Activated naive CD4-positive, alpha-beta T cell treated with anti-CD3 and anti-CD28 coated beads, Interleukin-2, amount 50 U/mL, for 72 hours (primary cell): ENCODE results near the gene LAIR2. TPM values are rescaled to one million over a fixed set of nuclear protein-coding genes. Genes with fewer than 3 reads are reported as not detected.

Experiments used
- ATAC-seq, 2 donors: fragments of 150-1000 bp; cut with Tn5 transposase; 2 replicates each; pipeline ENCODE4 v1.10.0; 2021; ENCODE audit warnings: mild to moderate bottlenecking in 2 of 2, moderate library complexity in 2 of 2
- DNase-seq, 2 donors: peaks; one replicate each; pipeline ENCODE4 v3.0.0; 2021 to 2022; ENCODE audit warnings: low spot score in 2 of 2
- H3K27ac Mint-ChIP-seq, 2 donors: one replicate each; pipeline ENCODE4 v1.8.0; 2022; ENCODE audit warnings: mild to moderate bottlenecking in 2 of 2, mixed read lengths in 2 of 2
- H3K36me3 Mint-ChIP-seq, 2 donors: one replicate each; pipeline ENCODE4 v1.8.0; 2022; ENCODE audit warnings: mixed read lengths in 2 of 2
- H3K9me3 Mint-ChIP-seq, 2 donors: one replicate each; pipeline ENCODE4 v1.8.0; 2022; ENCODE audit warnings: mixed read lengths in 2 of 2
- total RNA-seq, 2 donors: library from RNA; stranded (reverse); gene quantifications; one replicate each; pipeline ENCODE4 v1.2.3, GENCODE V29; 2022

LAIR2 gene, protein sequence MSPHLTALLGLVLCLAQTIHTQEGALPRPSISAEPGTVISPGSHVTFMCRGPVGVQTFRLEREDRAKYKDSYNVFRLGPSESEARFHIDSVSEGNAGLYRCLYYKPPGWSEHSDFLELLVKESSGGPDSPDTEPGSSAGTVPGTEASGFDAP
- 1 to 10 TPM; 1.7 to 8.4 TPM for total RNA-seq

DNA sequence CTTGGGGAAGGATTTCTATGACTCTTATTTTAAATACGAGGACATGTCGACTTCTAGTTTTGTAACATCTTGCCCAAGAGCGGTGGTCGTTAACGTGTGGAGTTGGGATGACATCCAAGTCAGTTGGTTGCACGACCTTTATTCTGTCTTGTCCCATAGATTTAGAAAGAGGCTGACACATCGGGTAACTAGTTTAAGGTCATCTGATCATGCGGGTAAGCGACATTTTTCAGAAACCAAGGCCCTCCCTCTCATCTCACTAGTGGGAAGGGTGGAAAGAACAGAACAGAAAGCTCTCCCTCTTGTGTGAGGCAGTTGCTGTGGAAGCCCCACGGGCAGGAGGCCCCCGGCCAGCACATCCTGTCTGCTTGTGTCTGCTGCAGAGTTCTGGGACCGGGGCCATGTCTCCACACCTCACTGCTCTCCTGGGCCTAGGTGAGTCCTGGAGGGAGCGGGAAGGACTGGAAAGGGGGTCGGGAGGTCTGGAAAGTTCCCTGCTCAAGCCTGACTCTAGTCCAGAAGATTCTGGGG, at the start of gene LAIR2:
LAIR2 (plus strand) TSS at position 314 of the 531 bp plus-strand sequence; CDS start at position 402, 88 bp downstream.
- ATAC-seq (peak; percentile 58 to 71), DNase-seq (peak in 1 of 2 donors; percentile 52)
- Mint-ChIP-seq H3K36me3 (peaks cover 0 to 4% of the 10 kb centered on the region in 2 donors), H3K9me3 (no peaks in the 10 kb centered on the region), H3K27ac (peak within 1 kb of the TSS in 1 of 2 donors; percentile 57)

DNA sequence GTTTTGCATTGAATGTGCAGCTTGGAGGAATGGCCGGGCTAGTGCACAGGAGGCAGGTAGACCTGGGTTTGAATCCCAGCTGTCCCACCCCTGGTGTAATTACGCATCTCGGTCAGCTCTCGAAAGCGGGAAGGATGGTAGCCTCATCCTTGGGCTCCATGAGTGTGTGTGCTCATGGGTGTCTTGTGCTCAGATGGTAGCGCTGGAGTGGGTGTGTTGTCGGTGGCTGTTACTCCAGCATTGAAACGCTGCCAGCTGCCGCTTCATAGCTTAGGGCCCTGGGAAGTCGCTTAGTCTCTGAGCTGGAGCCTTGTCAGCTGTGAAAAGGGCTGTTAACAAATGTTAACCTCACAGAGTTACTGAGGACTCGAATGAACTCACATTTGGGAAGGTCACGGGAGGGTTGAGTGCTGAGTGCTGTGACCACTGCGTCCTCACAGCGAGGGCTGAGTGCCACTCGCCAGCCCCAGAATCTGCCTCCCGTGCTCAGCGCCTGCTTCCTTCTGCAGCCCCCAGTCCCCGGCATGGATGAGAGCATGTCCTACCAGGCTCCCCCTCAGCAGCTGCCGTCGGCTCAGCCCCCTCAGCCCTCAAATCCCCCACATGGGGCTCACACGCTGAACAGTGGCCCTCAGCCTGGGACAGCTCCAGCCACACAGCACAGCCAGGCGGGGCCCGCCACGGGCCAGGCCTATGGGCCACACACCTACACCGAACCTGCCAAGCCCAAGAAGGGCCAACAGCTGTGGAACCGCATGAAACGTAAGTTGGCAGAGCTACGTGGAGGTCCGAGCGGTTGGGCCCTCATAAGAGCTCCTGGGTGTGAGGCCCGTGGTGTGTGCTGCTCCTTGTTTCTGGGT, 48.5 kb upstream of the LAIR2 start:
- no peak overlapping the region for H3K27ac Mint-ChIP-seq

DNA sequence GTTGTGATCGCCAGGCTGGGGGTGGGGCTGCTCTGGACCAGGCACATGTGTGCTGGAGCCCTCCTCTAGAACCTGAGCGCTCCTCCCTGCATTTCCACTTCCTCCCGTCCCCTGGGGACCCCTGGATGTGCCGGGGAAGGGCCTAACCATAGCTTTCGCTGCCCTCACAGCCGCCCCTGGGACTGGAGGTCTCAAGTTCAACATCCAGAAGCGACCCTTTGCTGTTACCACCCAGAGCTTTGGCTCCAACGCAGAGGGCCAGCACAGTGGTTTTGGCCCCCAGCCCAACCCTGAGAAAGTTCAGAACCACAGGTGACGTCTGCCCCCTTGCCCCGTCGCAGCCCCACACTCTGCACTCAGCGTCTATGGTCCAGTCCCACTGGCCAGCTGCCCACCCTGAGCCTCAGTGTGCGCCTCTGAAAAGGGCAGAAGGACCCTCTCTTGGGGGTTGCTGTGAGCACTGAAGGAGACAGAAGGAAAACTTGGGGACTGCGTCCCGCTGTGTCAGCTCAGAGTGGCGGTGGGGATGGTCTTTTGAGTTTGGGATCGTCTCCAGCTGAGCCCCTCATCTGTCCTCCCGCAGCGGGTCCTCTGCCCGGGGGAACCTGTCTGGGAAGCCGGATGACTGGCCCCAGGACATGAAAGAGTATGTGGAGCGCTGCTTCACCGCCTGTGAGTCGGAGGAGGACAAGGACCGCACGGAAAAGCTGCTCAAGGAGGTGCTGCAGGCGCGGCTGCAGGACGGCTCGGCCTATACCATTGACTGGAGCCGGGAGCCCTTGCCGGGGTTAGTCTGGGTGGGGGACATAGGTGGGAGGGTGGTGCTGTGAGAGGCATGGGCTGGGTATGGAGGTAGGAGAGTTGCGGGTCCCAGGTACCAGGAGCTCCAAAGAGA, 47.6 kb upstream of the LAIR2 start:
- Mint-ChIP-seq H3K27ac (peak overlapping the region in 1 of 2 donors; percentile 77), H3K36me3 (peaks cover 34 to 40% of the 10 kb centered on the region in 2 donors), H3K9me3 (no peaks in the 10 kb centered on the region)
- no peak for DNase-seq
- no peak for ATAC-seq

More for the DNA sequence above, 48.5 kb upstream of the LAIR2 start:
- ATAC-seq: no peak
- DNase-seq: no peak
- Mint-ChIP-seq H3K36me3 (peaks cover 36 to 38% of the 10 kb centered on the region in 2 donors), H3K9me3 (no peaks in the 10 kb centered on the region)

DNA sequence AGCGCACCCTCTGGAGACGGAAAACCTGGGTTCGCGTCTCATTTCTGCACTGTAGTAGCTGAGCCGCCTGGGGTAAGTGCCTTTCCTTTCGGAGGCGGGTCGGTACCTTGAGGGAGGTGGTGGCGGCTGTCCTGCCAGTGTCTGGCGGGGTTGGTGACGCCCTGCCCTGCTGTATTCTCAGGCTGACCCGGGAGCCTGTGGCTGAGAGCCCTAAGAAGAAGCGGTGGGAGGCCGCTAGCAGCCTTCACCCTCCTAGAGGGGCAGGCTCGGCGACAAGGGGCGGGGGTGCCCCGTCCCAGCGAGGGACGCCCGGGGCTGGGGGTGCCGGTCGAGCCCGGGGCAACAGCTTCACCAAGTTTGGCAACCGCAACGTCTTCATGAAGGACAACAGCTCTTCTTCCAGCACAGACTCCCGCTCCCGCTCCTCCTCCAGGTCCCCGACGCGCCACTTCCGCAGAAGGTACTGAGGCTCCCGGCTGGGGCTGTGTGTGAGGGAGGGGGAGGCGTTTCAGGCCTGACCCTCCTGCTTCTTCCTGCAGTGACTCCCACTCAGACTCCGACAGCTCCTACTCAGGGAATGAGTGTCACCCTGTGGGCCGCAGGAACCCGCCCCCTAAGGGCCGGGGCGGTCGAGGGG, 46.7 kb upstream of the LAIR2 start:
- DNase-seq: no peak
- H3K27ac Mint-ChIP-seq: peak overlapping the region in 1 of 2 donors; percentile 77
- H3K9me3 Mint-ChIP-seq: no peaks in the 10 kb centered on the region
- H3K36me3 Mint-ChIP-seq: peaks cover 25 to 31% of the 10 kb centered on the region in 2 donors
- ATAC-seq: no peak

GRCh38 chr19:54456423-54457373, 45.9 kb upstream of the LAIR2 start:
- Mint-ChIP-seq H3K9me3 (no peaks in the 10 kb centered on the region), H3K27ac (no peak overlapping the region), H3K36me3 (peaks cover 18 to 27% of the 10 kb centered on the region in 2 donors)
- ATAC-seq (no peak), DNase-seq (no peak)

DNA sequence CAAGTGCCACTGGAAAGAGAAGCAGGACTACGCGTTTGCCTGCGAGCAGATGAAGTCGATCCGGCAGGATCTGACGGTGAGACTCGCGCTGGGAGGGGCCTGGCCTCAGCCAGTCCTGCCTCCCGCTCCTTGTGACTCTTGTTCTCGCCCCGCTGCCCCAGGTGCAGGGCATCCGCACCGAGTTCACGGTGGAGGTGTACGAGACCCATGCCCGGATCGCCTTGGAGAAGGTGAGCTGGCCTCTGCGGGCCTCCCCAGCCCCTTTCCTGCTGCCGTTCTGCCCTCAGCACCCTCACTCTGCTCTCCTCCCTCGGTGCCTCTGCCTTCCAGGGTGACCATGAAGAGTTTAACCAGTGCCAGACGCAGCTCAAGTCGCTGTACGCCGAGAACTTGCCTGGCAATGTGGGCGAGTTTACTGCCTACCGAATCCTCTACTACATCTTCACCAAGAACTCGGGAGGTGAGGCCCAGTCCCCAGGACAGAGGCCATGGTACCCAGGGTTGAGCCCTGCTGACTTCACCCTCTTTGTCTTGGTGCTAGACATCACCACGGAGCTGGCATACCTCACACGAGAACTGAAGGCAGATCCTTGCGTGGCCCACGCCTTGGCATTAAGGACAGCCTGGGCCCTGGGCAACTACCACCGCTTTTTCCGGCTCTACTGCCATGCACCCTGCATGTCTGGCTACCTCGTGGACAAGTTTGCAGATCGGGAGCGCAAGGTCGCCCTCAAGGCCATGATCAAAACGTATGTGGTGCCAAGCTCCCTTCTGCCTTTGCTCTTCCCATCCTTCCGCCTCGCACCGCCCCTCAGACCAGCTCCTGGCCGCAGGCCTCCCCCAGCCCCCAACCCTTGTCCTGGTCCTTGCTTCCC, 44.6 kb upstream of the LAIR2 start:
- Mint-ChIP-seq H3K9me3 (no peaks in the 10 kb centered on the region), H3K27ac (peak overlapping the region; percentile 33 to 63), H3K36me3 (peaks cover 10 to 32% of the 10 kb centered on the region in 2 donors)
- ATAC-seq (no peak), DNase-seq (no peak)

GRCh38 chr19:54458648-54459281, 43.9 kb upstream of the LAIR2 start:
- DNase-seq (no peak), ATAC-seq (no peak)
- Mint-ChIP-seq H3K9me3 (no peaks in the 10 kb centered on the region), H3K27ac (peak overlapping the region; percentile 55 to 63), H3K36me3 (peaks cover 5 to 32% of the 10 kb centered on the region in 2 donors)

- no peak for ATAC-seq
- Mint-ChIP-seq H3K9me3 (no peaks in the 10 kb centered on the region), H3K36me3 (peaks cover 5 to 33% of the 10 kb centered on the region in 2 donors), H3K27ac (peak overlapping the region; percentile 63 to 66)
- DNase-seq: no peak
These were observed 43.1 kb upstream of the LAIR2 start for GRCh38 chr19:54459282-54460229.

DNA sequence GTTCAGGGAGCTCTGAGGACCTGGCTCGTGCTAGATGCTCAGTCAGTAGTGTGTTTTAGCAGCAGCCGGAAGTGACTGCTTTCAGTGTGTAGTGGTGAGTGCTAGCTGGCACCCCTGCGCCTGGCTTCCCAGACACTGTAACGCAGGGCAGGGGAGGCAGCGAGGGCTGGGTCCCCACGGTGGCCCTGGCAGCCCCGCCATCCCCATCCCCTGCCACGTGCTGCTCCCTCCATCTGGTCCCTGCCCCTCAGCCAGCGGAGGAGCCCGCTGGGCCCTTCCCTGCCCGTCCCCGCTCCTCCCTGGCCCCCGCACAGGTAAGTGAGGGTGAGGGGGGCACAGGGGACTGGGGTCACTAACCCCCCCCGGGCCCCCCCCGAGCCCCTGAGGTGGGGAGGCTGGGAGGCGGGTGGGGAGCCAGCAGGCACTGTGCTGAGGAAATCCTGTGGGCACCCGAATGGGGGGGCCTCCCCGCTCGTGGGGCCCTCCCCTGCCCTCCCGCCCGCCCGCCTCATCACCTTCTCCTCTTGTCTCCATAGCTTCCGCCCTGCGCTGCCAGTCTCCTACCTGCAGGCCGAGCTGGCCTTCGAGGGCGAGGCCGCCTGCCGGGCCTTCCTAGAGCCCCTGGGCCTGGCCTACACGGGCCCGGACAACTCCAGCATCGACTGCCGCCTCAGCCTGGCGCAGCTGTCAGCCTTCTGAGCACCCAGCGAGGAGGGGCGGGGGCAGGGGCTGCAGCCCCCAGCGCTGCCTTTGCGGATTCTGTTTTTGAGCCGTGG, 42.2 kb upstream of the LAIR2 start:
- no peak overlapping the region for H3K27ac Mint-ChIP-seq

DNA sequence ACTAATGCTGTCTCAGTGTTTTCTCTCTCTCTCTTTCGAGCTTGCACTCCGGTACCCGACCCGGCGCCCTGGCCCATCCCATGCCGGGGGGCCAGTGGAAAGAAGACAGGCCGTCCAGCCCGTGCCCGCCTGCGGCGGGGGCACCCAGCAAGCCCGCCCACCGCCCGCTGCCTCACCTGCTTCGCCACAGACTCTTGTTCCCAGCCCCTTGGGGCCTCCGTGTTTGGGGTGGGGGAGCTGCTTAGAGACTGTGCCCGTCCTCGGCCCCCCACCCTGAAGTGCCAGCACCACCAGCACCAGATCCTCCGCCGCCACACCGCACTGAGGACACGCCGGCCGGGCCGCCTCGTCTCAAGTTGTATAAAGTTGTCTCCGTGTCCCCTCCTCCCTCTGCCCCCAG, 41.4 kb upstream of the LAIR2 start:
- Mint-ChIP-seq H3K9me3 (no peaks in the 10 kb centered on the region), H3K27ac (peak overlapping the region; percentile 22 to 81), H3K36me3 (peaks cover 4 to 35% of the 10 kb centered on the region in 2 donors)
- DNase-seq (no peak), ATAC-seq (no peak)

More for the DNA sequence above, 42.2 kb upstream of the LAIR2 start:
- Mint-ChIP-seq H3K9me3 (no peaks in the 10 kb centered on the region), H3K36me3 (peaks cover 0 to 37% of the 10 kb centered on the region in 2 donors)
- DNase-seq: no peak
- ATAC-seq: no peak

GRCh38 chr19:54461613-54462012, 41.0 kb upstream of the LAIR2 start:
- no peak for ATAC-seq
- Mint-ChIP-seq H3K27ac (peak overlapping the region; percentile 60 to 81), H3K36me3 (peaks cover 4 to 32% of the 10 kb centered on the region in 2 donors)

GRCh38 chr19:54462047-54462654, 40.5 kb upstream of the LAIR2 start:
- no peak for DNase-seq
- no peak for ATAC-seq
- peak overlapping the region; percentile 60 to 81 for H3K27ac Mint-ChIP-seq
- peaks cover 4 to 32% of the 10 kb centered on the region in 2 donors for H3K36me3 Mint-ChIP-seq
- H3K9me3 Mint-ChIP-seq: no peaks in the 10 kb centered on the region

More at GRCh38 chr19:54461613-54462012, 41.0 kb upstream of the LAIR2 start:
- no peak for DNase-seq
- no peaks in the 10 kb centered on the region for H3K9me3 Mint-ChIP-seq
